Kasumi-1 (cell line): Measurements from ENCODE around the gene CIC.
"Not testable (repeated sequence)": the region's sequence is repeated elsewhere in the genome, so short reads cannot be mapped to it uniquely, and the experiment has no call there.

Experiments
- DNase-seq, 2 experiments: peaks; one replicate each; lab custom pipeline; 2025; lab: John Stamatoyannopoulos, UW

The CIC gene

GRCh38 chr19:42255766-42256745, 13.0 kb upstream of the CIC start:
- peak in 1 of 2 experiments; percentile 23 for DNase-seq

DNA sequence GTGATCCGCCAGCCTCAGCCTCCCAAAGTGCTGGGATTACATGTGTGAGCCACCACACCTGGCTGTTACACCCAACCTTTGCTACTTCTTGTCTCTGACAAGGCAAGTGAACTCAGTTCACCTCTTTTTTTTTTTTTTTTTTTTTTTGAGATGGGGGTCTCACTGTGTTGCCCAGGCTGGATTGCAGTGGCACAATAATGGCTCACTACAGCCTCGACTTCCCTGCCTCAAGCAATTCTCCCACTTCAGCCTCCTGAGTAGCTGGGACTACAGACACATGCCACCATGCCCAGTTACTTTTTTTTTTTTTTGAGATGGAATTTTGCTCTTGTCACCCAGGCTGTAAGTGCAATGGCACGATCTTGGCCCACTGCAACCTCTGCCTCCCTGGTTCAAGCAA, 11.2 kb upstream of the CIC start:
- not testable (repeated sequence) for DNase-seq

DNA sequence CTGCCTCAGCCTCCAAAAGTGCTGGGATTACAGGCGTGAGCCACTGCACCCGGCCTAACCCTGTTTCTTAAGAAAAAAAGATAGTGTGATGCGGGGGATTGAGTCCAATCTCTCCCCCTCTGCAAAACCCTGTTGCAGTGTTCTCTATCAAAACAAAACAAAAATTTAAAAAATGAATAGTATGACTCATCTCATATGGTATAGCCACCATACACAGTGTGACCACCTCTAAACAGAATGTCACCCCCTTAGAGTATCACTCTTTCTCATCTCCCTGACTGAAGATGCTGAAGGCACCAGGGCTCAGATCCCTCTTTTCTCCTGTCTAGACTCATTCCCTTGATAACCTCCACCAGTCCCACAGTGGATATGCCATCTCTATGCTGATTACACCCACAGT, 7.3 kb upstream of the CIC start:
- no peak for DNase-seq

DNA sequence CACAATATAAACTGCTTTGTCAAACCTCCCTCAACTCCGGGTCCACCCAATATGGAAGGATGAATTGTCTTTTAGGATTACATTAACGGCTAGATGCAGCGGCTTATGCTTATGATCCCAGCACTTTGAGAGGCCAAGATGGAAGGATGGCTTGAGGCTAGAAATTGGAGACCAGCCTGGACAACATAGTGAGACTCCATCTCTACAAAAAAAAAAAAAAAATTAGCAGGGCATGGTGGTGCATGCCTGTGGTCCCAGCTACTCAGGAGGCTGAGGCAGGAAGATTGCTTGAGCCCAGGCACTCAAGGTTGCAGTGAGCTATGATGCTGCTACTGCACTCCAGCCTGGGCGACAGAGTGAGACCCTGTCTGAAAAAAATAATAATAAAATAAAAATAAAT, 2.9 kb upstream of the CIC start:
- DNase-seq: not testable (repeated sequence)

DNA sequence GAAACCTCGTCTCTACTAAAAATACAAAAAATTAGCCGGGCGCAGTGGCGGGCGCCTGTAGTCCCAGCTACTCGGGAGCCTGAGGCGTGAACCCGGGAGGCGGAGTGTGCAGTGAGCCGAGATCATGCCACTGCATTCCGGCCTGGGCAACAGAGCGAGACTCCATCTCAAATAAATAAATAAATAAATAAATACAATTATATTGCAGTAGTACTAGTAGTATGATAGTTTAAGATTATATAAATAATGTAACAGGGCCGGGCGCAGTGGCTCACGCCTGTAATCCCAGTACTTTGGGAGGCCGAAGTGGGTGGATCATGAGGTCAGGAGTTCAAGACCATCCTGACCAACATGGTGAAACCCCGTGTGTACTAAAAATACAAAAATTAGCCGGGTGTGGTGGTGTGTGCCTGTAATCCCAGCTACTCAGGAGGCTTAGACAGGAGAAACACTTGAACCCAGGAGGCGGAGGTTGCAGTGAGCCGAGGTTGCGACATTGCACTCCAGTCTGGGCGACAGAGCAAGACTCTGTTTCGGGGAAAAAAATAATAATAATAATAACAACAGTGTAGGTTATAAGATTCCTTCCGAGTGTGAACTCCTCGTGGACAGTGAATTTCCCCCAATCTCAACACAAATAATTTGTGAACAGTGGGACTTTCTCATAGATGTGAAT, 2.0 kb upstream of the CIC start:
- not testable (repeated sequence) for DNase-seq

- peak in 1 of 2 experiments; percentile 34 for DNase-seq
Observed at GRCh38 chr19:42267644-42268141, 1.4 kb upstream of the CIC start.

DNA sequence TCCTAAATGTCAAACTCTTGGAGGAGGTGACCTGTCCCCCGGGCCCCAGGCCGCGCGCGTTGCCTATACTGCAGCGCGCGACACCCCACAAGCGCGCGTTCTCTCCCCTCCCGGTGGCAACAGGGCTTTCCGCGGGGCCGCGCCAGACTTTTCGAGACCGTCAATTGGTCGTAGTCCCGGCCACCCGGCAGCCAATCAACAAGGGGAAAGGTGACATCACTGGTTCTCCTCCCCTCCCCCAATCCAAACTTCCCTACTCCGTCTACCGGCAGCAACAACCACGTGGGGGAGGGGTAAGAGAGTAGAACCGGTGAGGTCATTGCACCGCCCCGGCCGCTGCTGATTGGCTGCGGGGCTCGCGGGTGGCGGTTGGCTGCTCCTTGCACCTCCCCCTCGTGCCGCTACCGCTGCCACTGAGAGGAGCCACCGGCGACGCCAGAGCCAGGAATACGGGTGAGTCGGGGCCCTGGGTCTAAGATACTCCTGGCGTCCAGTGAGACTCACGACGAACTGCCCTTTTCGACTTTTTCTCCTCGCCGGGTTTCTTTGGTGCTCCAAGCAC, 829 bp upstream of the CIC start:
- DNase-seq: peak; percentile 99 to 100

DNA sequence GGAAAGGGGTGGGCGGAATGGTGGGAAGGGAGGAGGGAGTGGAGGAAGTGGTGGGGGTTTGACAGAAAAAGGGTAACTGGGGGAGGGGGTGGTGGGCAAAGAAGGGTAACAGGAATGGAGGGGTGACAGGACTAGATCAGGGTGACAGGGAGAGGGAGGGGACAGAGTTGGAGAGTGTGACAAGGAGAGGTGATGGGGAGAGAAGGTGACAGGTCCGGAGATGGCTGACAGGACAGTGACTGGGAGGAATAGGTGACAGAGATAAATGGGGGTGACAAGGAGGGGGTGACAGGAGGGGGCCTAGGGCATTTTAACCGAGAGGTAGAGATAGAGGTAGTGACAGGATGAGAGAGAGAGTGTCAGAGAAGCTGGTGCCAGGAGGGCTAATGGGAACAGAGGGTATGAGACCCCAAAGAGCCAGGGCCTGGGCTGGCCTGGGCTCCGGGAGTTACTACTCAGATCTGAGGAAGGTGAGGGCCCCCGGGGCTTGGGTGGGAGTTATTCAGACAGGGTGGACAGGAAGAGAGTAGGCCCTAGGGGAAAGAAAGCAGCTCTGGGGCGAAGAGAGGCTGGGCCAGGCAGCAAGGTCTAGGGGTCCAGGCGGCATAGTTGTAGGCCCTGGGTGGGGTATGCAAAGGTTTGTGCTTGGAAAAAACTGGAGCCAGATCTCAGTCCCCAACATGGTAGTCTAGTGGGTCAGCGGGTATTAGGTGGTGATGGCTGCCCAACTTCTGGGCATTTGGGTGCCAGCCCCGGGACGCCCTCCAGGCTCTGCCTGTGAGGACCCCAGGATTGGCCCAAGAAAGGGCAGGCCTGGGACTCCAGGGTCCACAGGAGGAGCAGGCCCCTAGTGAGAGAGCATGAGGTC, 660 bp downstream of the CIC start:
- no peak for DNase-seq

DNA sequence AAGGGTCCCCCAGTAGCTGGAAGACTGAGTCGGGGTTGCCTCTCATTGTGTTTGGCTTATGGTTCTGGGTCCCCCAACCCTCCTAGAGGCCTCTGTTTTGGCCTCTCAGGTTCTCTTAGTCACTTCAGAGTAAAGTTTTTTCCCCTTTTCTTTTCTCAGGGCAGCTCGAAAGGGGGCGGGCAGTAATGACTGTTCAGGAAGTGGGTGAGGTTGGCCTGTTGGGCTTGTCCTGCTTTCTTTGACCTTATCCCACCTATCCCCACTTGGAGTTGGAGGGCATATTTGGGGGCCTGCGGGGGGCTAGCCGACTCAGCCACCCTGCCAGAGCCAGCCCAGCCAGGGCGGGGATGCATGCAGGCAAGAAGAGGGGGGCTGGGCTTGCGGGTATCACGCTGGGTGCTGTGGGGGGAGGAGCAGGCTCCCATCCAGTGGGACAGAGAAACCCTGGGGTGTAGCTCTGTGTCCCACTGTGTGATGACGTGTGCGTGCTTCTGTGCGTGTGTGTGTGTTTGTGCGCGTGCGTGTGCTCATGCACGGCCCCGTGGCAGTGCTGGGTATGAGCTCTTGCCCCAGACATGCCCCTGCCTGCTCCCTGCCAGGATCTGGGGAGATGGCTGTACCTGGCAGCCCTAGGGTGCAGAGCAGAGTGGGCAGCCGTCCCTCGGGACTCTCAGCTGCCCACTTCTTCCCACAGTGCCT, 1.4 kb downstream of the CIC start:
- peak; percentile 58 to 68 for DNase-seq

- no peak for DNase-seq
Observed at GRCh38 chr19:42271045-42271419, 2.0 kb downstream of the CIC start.

GRCh38 chr19:42271861-42272534, 2.9 kb downstream of the CIC start:
- DNase-seq: no peak

DNA sequence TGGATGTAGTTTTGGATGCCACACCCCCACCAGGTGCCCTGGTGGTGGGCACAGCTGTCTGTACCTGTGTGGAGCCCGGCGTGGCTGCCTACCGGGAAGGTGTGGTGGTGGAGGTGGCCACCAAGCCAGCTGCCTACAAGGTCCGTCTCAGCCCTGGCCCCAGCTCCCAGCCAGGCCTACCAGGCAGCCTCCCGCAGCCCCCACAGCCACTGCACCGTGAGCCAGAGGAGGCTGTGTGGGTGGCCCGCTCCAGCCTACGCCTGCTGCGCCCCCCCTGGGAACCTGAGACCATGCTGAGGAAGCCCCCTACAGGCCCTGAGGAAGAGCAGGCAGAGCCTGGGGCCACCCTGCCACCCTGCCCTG, 3.5 kb downstream of the CIC start:
- no peak for DNase-seq

GRCh38 chr19:42272989-42273406, 3.9 kb downstream of the CIC start:
- no peak for DNase-seq

DNA sequence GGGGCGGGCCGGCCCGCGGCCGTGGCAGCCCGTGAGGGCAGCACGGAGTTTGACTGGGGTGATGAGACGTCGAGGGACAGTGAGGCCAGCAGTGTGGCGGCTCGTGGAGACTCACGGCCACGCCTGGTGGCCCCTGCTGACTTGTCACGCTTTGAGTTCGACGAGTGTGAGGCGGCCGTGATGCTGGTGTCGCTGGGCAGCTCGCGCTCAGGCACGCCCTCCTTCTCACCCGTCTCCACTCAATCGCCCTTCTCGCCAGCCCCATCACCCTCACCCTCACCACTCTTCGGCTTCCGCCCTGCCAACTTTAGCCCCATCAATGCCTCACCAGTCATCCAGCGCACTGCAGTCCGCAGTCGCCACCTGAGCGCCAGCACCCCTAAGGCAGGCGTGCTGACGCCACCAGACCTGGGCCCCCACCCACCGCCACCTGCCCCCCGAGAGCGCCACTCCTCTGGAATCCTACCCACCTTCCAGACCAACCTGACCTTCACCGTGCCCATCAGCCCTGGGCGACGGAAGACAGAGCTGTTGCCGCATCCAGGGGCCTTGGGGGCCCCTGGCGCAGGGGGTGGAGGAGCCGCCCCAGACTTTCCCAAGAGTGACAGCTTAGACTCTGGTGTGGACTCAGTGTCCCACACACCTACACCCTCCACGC, 4.5 kb downstream of the CIC start:
- no peak for DNase-seq

- DNase-seq: no peak
Observed at GRCh38 chr19:42274065-42274682, 5.1 kb downstream of the CIC start.

- DNase-seq: no peak
Observed at GRCh38 chr19:42275103-42275502, 6.1 kb downstream of the CIC start.

GRCh38 chr19:42275517-42275916, 6.5 kb downstream of the CIC start:
- DNase-seq: no peak

DNA sequence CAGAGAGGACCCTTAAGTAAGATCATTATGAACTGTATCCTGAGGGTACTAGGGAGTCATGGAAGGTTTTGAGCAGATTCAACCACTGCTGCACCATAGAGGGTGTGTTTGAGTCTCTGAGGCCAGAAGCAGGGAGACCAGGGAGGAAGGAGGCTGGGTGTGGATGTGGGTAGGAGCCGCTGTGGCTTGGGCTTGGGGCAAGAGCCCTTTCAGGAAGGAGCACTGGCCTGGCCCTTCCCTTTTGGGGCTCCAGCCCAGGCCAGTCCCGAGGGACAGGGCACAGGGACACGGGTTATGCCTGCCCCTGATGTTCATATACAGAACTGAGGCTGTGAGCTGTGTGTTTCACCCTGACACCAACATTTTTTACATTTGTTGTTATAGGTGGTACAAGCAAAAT, 7.2 kb downstream of the CIC start:
- no peak for DNase-seq

GRCh38 chr19:42276821-42277220, 7.8 kb downstream of the CIC start:
- no peak for DNase-seq
